CD4-positive, alpha-beta T cell treated with Interleukin-4 for 1 hour (primary cell): ENCODE measurements around the gene ZNF217.
"Not testable (repeated sequence)": the region's sequence is repeated elsewhere in the genome, so short reads cannot be mapped to it uniquely, and the experiment has no call there.

Experiments
- DNase-seq, 2 donors: peaks; one replicate each; pipeline ENCODE4 v3.0.0-alpha.2; 2020 to 2022

ZNF217 gene

DNA sequence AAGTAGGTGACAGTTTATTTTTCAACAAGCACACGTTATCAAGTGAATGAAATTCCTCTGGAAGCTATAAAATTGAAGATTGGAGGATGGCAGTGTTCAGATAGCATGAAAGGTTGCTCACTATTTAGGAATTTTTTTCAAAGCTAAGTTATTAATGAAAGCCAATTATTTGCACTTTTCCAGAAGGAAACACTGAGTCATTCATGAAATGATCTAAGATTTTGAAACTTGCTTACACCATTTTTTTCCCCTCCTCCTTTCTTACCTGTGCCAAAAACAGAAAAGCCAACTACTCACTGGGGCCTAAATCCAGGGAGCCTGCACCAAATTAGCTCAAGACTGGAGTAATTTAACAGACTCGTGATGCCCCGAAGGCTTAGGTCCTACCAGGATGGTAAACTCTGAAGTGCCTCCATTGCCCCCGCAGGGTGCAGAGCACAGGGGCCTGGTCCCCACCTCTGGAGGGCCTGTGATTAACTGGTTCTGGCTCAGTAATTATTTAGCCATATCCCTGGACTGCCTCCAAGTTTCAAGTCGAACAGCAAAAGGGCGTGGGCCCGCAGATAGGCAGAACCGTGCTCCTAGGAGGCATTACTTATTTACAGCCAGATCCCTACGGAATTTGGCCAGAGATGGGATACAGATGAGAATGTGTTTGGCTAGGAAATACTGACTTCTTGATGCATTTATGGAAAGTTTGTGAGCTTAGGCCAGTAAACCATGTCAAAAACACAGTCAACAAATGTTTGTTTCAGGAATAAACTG, 28.0 kb upstream of the ZNF217 start:
- DNase-seq: no peak

DNA sequence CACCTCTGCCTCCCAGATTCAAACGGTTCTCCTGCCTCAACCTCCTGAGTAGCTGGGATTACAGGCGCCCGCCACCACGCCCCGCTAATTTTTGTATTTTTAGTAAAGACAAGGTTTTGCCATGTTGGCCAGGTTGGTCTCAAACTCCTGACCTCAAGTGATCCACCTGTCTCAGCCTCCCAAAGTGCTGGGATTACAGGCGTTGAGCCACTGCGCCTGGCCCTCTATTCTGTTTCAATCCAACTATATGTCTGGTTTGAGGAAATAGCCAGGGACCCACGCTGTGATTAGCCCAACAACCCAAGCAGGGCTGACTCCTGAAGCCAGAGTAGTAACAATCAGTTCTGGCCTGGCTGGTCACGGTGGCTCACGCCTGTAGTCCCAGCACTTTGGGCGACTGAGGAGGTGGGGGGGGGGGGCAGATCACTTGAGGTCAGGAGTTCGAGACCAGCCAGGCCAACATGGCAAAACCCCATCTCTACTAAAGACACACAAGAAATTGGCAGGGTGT, 24.9 kb upstream of the ZNF217 start:
- DNase-seq: not testable (repeated sequence)

DNA sequence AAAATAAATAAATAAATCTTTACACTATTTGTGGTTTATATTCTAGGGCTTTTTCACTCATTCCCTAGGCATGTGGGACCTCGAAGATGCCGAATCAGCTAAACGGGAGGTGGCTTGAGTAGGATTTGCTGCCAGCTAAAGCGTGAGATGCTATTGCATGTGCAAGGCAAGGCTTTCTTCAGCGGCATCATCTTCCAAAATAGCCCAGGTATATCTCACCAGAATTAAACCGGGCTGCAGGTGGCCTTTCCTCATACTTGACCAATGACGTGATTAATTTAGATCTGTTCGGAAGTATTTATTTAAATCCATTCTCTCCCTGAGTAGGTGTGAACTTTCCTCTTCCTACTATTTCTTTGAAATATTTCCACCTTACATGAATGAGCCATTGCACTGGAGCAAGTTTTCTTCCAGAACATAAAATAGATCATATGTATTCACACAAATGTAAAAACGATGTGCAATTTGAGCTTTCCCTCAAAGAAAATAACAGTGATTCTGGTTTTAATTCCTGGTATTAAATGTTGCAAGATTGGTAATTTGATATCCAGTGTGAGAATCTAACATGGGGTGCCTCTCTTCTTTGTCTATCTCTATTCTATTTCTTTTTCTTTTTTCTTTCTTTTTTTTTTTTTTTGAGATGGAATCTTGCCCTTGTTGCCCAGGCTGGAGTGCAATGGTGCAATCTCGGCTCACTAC, 24.3 kb upstream of the ZNF217 start:
- no peak for DNase-seq

DNA sequence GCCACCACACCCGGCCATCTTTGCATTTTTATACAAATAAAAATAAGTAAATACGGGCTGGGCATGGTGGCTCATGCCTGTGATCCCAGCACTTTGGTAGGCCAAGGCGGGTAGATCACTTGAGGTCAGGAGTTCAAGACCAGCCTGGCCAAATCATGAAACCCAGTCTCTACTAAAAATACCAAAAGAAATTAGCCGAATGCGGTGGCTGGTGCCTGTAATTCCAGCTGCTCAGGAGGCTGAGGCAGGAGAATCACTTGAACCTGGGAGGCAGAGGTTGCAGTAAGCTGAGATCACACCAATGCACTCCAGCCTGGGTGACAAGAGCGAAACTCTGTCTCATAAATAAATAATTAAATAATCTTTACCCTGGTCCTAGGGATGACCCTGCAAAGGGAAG, 22.9 kb upstream of the ZNF217 start:
- not testable (repeated sequence) for DNase-seq

DNA sequence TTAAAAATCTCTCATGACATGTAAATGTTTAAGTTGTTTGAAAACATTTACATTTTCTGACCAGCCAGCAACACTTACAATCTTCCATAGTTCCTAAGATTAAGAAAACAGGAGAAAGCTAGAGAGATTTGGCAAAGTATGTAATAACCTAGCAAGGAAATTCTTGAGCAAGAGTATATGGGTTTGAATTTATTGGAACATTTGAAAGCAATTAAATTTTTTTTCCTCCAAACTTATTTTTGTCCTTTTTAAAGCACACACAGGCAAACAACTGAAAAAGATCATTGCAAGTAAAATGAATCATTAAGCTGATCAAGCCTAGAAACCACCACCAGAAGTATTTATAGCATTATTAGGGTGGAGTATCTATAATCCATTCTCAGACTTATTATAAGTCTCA, 20.1 kb upstream of the ZNF217 start:
- no peak for DNase-seq

DNA sequence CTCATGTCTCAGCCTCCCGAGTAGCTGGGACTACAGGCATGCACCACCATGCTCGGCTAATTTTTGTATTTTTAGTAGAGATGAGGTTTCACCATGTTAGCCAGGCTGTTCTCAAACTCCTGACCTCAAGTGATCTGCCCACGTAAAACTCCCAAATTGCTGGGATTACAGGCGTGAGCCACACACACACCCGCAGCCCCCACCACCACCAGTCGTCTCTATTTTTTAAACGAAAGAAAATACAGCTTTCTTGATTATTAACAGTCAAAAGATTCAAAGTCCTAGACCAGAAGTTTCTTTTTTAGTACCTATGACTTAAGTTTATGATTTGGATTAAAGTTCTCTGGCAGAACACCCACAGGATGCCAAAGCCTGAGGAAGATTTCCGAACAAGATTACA, 18.6 kb upstream of the ZNF217 start:
- not testable (repeated sequence) for DNase-seq

DNA sequence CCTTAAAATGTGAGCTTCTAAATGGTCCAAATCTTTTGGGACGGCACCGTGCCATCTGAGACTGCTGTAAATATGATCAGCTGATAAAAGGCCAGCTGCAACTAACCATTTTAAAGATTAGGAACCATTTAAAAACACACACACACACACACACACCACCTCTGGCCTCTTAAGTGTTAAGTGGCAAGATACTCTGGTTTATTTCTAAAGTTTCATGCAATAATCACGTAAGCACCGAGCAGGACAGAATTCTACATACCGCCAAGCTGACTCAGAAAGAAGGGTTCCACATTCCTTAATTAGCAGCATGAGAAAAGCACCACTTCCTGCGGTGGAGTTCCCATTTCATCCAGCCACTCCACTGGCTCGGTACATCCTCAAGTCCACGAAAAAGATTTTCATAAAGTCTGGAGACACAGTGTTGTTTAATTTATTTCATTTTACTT, 17.8 kb upstream of the ZNF217 start:
- peak in 1 of 2 donors; percentile 31 for DNase-seq

DNA sequence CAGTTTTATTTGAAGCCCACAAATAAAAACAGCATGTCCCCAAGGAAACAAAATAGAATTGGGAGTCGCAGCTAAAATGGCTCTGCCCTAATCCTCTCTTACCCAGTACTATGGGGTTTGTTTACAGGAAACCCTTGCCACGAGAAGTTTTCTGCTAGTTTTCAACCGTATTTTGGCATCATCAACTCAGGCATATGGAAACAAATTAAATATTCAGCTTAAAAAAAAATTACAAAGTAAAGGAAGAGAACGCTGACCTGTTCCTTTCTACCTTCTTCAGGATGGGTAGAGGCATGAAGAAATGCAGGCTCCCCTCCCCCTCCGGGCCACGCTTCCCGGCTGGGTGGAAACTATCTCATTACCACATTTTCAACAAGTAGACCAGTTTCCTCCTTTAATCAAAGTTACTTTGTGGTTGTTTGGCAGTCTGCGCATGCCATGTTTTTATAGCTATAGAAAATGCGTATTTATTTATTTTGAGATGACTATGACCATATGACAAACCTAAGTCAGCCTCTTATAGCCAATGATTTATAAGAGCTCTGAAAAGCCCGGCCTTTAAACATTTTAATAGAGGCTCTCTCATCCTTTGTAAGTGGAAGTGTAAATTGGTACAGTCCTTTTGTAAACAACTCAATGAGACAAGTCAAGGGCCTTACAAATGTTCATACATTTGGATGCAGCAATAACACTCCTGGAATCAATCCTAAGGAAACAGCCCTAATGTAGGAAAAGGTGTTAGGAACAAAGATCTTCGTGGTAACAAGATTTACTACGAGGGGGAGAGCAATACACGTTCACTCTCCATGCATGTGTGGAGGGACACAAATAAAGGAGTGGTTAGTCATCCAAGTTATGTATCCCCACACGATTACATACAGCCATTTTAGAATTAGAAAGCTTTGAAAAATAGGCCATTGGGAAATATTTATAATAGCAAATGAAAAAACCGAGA, 16.1 kb upstream of the ZNF217 start:
- DNase-seq: peak; percentile 79 to 84

DNA sequence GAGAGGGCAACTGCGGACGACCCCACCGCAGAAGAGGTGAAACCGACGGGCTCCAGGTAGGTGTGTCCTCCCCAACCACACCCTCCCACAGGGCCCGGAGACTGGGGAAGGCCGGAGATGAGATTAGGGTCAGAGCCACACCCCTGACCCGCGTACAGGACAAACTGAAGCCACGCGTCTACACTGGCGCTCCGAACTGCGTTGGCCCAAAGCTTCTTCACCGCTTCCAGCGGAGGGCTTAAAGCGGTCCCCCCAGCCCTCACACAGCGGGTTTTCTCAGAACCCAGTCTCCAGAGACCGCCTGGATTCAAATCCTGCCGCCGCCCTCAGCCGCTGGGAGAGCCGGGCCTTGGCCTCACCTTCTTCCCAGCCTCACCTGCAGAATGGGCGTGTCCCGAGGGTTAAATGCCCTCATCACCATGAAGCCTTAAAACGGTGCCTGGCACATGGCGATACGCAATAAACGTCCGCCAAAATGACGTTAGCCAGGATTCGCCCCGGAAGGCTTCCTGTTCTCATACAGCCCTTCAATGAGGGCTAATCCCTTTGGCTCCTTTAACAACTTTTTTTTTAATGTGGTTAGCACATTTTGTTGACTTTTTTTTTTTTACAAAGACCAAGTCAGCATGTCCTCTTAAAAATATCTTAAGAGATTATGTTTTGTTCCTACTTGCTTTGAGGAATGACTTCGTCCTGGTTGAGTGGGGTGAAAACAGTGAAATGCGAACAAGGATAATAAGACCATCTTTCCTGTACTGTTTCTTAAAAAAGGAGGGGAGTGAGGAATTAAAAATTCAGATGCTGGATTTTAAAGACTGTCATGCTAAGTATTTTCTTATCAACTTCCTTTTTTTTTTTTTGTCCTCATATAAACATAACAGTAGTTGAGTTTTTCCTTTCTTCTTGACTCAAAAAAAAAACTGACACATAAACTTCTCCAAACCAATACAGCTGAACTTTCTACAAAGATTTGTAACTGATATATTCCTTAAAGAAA, 15.1 kb upstream of the ZNF217 start:
- peak; percentile 45 to 60 for DNase-seq

DNA sequence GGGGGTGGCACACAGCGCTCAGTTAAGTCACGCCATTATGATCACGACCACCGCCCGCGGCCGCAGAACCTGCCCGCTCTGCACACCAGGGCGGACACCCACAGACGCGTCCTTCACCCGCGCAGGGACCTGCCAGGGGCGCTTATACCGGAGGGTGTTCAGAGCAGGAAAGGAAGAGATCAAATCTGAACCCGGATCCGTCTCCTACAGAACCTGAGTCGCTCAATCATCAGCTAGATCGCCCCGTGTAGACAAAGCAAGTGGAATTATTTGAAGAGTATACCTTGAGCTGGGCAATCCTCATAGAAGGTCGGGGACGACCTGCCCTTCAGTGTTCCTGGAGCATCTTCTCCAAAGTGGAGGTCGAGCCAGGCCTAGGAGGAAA, 14.4 kb upstream of the ZNF217 start:
- DNase-seq: no peak

DNA sequence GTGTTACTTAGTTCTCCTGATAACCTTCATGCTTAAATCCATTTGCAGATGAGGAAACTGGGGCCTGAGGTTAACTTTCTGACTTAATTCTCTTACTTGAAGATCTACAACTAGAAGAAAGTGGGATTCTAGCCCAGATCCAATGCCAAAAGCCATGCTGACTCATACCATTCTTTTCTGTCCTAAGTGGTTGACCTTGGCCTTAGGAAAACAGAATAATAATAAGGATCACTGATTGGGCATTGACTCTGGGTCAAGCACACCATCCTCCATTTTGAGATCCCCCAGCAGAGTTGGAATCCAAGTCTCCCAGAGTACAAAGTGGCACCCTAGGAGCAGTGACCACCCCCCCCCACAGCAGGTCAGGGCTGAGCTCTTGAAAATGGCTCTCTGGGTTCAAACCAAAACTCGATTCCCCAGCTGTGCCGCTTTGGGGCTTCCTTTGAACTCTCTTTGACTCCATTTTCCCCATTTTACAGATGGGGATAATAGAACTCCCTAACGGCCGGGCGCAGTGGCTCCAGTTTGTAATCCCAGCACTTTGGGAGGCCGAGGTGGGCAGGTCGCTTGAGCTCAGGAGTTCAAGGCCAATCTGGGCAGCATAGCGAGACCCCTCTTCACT, 12.8 kb upstream of the ZNF217 start:
- DNase-seq: no peak

DNA sequence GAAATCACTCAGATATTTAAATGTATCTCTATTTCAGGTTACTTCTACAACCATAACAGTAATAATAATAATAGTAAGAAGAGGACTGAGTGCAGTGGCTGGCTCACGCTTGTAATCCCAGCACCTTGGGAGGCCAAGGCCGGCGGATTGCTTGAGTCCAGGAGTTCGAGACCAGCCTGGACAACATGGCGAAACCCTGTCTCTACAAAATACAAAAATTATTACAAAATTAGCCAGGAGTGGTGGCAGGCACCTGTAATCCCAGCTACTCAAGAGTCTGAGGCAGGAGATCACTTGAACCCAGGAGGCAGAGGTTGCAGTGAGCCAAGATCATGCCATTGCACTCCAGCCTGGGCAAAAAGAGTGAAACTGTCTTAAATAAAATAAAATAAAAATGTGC, 11.8 kb upstream of the ZNF217 start:
- not testable (repeated sequence) for DNase-seq

DNA sequence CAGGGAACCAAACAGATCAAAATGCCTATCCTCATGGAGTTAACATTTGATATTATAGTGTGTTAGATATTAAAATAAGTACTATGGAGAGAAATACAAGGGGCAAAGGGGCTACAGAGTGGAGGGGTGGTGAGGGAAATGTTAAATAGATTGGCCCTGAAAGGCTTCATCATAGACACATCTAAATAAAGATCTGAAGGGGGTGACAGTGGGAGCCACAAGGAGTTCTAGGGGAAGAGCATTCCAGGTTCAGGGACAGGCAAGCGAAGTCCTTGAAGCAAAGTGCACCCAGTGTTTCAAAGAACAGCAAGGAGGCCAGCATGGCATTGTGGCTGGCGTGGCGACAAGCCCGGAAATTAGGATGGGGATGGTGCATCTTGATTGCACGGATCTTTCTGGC, 11.2 kb upstream of the ZNF217 start:
- not testable (repeated sequence) for DNase-seq

DNA sequence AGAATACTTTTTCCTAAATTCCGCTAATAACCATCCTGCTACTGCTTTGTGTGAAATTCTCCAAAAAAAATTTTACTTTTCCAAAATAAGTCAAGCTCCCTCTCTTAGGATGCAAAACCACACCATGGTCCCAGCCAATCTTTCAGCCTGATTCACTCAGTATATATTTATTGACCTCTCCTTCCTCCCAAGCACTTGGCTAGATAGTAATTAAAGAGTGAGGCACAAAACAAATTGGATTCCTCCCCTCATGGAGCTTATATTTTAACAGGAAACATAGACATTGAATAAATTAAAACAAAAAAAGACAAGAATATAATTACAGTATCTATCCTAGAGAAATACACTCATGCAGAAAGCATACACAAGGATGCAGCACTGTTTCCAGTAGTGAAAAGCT, 9.0 kb upstream of the ZNF217 start:
- no peak for DNase-seq

DNA sequence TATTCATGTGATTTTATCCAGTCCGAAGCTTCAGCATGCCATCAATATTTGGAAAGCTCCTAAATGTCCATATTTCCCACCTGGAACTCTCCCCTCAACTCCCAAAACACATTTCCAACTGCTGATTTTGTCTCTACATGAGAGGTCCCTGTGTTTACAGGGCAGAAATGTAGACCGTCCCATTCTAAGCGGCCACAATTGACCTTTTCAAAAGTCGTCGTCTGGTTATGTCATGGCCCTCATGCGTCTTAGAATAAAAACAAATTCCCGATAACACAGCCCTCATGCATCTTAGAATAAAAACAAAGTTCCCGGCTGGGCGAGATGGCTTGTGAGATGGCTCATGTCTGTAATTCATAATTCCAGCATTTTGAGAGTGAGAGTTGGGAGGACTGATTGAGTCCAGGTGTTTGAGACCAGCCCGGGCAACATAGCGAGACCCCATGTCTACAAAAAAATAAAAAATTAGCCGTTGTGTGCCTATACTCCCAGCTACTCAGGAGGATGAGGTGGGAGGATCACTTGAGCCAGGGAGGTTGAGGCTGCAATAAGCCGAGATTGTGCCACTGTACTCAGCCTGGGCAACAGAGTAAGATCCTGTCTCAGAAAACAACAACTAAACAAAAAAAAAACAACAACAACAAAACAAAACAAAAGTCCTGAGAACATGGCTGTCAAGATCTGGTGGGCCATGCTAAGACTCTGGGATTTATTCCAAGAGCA, 6.4 kb upstream of the ZNF217 start:
- no peak for DNase-seq

DNA sequence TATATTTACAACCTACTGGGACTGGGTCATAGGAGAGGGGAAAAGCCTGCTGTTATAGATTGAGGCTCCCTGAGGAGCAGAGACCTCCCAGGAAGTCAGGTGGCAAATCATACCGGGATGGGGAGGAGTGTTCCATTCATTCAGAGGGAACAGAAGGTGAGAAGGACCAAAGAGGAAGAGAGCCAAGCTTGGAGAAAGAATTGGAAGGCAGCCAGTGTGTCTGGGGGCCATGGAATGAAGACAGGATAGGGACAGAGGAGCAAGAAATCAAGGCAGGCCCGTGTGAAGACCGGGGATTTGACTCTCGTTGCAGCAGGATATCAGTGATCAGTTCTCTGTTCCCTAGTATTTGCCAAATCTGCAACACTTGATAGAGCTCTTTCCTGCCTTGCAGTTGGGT, 5.7 kb upstream of the ZNF217 start:
- DNase-seq: no peak

DNA sequence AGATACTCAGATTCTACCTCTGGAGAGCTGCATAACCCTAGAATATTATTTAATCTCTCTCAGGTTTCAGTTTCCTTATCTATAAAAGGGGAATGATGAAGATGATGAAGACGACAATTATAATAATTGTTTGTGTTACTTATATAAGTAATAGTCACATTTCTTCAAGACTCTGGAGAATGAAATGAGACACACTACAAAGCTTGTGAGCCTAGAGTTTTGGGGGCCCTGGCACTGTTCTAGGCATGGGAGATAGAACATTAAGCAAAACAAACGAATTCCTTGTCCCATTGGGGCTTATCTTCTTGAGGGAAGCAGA, 5.4 kb upstream of the ZNF217 start:
- DNase-seq: no peak

DNA sequence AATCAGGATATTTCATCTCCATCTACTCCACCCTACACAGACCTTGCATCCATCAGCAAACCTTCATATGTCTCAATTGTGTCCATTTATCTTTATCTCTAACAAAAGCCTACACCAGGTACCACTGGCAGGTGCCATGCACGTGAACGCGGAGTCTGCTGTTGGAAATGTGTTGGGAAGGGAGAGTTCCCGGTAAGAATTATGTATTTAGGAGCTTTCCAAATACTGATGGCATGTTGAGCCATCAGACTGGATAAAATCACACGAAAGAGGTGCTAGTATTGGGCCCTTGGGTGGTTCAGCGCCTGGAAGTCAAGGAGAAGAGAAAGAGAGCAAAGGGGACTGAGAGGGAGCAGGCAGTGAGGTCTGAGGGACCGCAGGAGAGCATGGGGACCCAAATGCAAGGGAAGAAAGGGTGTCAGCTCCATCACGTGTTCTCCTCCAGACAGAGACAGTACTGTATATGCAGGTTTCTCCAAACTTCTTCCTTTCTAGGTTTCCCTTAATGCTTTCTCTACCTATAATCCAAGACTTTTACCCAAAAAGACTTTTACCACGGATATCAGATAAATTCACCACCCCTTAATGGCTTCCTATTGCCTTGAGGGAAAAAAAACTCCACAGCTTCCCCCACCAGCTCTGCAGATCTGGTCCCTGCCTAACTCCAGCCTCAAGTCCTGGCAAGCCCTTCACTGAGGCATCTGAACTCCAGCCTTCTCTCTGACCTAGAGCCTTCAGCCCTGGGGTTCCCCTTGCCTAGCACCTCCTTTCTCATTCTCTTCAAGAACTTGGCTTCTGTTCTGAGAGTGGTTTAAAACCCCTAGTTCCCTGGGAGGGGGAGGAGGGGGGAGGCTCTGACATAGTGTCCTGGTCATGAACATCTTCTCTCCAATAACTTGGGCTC, 4.8 kb upstream of the ZNF217 start:
- peak in 1 of 2 donors; percentile 59 for DNase-seq

DNA sequence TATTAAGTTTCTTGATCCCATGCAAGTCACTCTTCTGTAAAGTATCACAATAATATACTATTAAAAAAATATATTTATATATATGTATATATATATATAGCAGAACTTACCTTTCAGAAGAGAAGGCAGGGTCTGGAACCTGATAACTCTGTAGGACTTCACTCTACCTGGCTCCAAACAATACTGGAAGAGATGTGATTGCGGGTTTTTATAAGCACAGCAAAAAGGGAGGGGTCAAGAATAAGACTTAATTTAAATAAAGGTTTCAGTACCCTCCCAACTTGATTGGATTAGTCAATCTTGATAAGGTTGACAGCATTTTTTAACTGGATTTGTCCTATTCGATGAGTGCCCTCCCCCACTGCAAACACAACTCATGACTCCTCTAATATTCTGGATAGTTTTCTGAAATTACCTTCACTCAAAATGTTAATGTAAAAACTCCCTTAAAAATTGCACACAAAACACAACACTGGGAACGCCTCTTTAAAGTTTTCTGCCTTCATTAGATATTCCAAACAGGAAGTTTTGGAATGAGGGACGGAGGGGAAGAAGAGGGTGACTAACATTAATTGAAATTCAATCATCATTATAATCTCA, 4.0 kb upstream of the ZNF217 start:
- DNase-seq: no peak
